T-helper 22 cell (primary cell): ENCODE data around the gene TMEM74B.

Source experiments
- DNase-seq: peaks from one replicate; pipeline ENCODE4 v3.0.0-alpha.2; 2020; ENCODE audit warnings: low read depth

The TMEM74B gene

DNA sequence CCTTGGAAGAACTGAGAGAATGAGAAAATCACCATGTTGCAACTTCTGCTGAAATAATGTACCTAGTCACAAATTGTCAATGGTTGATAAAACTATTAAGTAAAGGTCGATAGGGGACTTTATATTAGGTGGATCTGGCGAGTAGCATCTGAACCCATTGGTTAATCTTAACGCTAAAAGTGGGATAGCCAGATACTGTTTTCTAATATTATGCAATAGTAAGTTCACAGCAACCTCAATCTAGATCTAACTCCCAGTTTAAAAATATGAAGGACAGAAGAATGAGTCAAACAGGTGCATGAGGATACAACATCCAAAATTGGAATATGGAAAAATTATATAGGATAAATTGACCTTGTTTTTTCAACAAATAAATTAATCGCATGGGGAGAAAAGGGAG, 47.5 kb downstream of the TMEM74B start:
- no peak for DNase-seq

DNA sequence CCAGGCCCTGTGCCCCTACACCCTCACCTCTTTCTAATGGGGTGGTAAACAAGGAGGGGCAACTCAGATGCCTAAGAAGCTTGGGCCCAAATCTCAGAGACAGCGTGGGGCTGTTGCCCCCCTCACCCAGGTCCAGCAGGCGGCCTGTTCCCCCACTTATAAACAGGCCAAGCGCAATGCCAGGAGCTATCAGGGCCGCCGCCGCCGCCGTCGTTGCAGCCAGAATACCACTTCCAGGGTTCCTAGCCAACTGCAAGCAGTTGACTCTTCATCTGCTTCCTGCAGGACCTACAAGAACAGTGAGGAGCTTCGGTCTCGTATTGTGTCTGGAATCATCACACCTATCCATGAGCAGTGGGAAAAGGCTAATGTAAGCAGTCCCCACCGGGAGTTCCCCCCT, 49.9 kb downstream of the TMEM74B start:
- no peak for DNase-seq

DNA sequence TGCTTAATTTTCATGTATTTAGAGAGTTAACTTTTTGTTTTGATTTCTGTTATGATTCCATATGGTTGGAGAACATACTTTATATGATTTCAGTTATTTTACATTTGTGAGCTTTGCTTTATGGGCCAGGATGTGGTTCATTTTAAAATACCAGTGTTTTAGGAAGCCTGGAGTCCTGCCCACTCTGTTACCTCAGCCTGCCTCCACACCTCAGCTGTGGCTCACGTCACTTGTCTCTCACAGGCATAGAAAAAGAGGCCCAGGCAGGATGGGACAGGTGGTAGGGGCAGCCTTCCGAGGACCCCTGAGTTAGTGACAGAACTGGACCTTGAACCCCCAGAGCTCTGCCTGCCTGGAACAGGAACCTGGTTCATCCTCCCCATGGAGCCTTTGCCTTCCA, 50.4 kb downstream of the TMEM74B start:
- DNase-seq = no peak

DNA sequence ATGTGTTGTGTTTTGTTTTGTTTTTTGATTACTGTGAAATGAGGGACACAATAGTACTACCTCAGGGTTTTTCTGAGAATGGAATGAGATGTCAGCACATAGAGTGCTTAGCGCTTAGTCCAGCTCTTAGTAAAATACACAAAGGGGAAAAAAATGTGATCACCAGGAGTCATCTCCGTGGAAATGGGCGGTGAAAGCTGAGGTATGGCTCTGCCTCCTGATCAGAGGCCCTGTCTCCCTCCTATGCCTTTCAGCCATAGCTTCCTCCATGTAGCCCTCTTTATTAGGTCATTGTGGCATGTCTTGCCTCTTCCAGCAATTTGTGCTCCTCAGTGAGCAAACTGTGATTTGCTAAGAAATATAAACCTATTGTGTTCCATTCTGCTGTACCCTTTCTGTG, 53.4 kb downstream of the TMEM74B start:
- DNase-seq = no peak

GRCh38 chr20:1130847-1131246, 53.9 kb downstream of the TMEM74B start:
- no peak for DNase-seq
